ENCODE results near the gene EPB41. TPM values are rescaled to one million over a fixed set of nuclear protein-coding genes. Genes with fewer than 3 reads are reported as not detected.
A peak's percentile ranks its signal among the peaks of the same experiment; 100 is the strongest.

EPB41 gene
- total RNA-seq (10 to 100 TPM; 23.2 to 33.4 (median 27.4) TPM), polyA plus RNA-seq (10 to 100 TPM; 13.2 to 35.1 (median 23.1) TPM)

GRCh38 chr1:28914228-28915030, at the start of gene EPB41:
EPB41 (plus strand) TSS chr1:28914569; CDS start chr1:28987438, 72,869 bp downstream.
- WGBS, 2 donors: 0 to 1% methylated on average over 95 of the region's 95 CpGs
- Histone ChIP-seq H3K4me1 (peaks cover 0 to 15% (median 9%) of the 10 kb centered on the region in 4 donors), H3K27me3 (no peaks in the 10 kb centered on the region), H3K27ac (peak within 1 kb of the TSS; percentile 66 to 78 (median 72)), H3K36me3 (no peaks in the 10 kb centered on the region), H3K9me3 (no peaks in the 10 kb centered on the region), H3K4me3 (peak within 1 kb of the TSS; percentile 40 to 89 (median 63))
- intact Hi-C loops (cut with DNase I): loop anchor here (2.0 to 10.0 kb wide), 2 partner anchors 28 to 210 kb away; partner anchors contain the start of gene TMEM200B
- no peak for TF ChIP-seq POLR2A (IDR thresholded peaks at IDR 0.05)
- TF ChIP-seq, protein P1, sequence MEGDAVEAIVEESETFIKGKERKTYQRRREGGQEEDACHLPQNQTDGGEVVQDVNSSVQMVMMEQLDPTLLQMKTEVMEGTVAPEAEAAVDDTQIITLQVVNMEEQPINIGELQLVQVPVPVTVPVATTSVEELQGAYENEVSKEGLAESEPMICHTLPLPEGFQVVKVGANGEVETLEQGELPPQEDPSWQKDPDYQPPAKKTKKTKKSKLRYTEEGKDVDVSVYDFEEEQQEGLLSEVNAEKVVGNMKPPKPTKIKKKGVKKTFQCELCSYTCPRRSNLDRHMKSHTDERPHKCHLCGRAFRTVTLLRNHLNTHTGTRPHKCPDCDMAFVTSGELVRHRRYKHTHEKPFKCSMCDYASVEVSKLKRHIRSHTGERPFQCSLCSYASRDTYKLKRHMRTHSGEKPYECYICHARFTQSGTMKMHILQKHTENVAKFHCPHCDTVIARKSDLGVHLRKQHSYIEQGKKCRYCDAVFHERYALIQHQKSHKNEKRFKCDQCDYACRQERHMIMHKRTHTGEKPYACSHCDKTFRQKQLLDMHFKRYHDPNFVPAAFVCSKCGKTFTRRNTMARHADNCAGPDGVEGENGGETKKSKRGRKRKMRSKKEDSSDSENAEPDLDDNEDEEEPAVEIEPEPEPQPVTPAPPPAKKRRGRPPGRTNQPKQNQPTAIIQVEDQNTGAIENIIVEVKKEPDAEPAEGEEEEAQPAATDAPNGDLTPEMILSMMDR (IDR thresholded peaks at IDR 0.05): no peak
- peak in 2 of 4 donors; percentile 39 to 72 for TF ChIP-seq POLR2AphosphoS5 (IDR thresholded peaks at IDR 0.05)
- TF ChIP-seq EP300 (IDR thresholded peaks at IDR 0.05): peak in 1 of 4 donors; percentile 18
- peak; percentile 95 for DNase-seq

DNA sequence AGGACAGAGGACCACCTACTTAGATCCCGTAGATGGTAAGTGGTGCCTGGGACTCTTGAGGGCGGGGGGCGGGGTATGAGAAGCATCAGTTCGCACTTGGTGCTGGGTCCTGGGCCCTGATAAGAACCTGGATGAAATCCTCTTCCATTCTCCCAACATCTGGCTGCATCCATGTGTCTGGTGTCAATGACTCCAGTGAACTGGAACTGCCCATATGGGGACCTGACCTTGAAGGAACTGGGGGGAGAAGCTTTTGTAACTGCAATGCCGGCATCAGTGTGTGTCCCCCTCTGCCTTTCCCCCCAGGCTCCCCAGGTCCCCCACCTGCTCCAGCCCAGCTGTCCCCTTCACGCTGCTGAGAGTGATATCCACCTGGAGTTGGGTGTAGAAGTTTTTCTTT, 49.7 kb upstream of the EPB41 start:
- TF ChIP-seq, protein P1 (IDR thresholded peaks at IDR 0.05): no peak
- TF ChIP-seq POLR2AphosphoS5 (IDR thresholded peaks at IDR 0.05) (no peak), EP300 (IDR thresholded peaks at IDR 0.05) (no peak), POLR2A (IDR thresholded peaks at IDR 0.05) (no peak)
- Histone ChIP-seq H3K4me1 (no peaks in the 10 kb centered on the region), H3K27me3 (peaks cover 0 to 6% (median 0%) of the 10 kb centered on the region in 3 donors), H3K36me3 (no peaks in the 10 kb centered on the region), H3K9me3 (no peaks in the 10 kb centered on the region), H3K4me3 (no peak overlapping the region), H3K27ac (no peak overlapping the region)
- 85% methylated on average over 6 of the region's 6 CpGs for WGBS, 2 donors
- DNase-seq: no peak
- intact Hi-C loops (cut with DNase I): no loop called here

DNA sequence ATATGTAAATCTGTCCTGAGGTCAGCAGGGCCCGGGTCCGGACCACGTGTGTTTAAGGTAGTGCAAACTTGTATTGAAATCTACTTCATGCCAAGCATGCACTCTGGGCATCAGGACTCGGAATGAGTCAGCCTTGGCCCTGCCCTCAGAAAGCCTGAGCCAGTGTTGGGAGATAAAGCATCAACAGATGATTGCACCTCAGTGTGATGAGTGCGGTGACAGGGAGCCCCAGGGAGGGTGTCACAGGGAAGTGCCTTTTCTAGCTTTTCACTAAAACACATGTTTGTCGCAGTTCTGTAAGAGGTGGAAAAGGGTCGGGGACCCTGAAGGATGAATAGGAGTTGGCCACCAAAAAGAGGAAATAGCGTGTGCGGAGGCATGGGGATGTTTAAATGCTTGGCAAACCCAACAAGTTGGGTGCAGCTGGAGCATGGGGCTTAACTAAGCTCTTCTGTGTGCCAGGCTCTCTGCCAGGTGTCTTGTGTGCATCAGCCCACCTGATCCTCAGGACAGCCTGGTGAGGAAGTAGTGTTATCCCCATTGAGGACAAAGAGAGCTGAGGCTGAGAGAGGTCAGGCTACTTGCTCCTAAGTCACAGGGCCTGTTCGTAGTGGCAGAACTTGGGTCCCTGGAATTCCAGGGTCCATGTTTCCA, 48.2 kb upstream of the EPB41 start:
- H3K36me3 ChIP-seq: no peaks in the 10 kb centered on the region
- no peak for TF ChIP-seq POLR2AphosphoS5 (IDR thresholded peaks at IDR 0.05)
- TF ChIP-seq, protein P1 (IDR thresholded peaks at IDR 0.05): no peak
- no peaks in the 10 kb centered on the region for H3K9me3 ChIP-seq
- intact Hi-C loops (cut with DNase I): no loop called here
- no peak overlapping the region for H3K27ac ChIP-seq
- H3K4me1 ChIP-seq: no peaks in the 10 kb centered on the region
- H3K27me3 ChIP-seq: peaks cover 0 to 8% (median 0%) of the 10 kb centered on the region in 3 donors
- no peak for DNase-seq
- no peak overlapping the region for H3K4me3 ChIP-seq
- WGBS, 2 donors: 83 to 84% methylated on average over 10 of the region's 10 CpGs

DNA sequence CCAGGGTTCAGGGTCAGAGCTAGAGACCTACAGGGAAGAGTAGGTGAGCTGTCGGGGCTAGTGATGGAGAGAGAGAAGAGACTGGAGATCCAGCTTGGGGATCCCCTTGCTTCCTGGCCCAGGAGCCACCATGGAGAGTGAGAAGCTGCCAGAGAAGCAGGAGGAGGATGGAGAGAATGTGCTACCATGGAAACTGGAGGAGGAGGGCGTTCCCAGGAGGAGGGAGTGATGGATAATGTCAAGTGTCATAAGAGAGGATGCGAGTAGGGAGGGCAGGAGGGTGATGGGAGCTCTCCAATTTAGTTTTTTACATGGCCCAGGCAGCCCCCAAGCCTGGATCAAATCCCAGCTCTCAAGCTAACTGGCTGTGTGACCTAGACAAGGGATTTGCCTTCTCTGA, 46.5 kb upstream of the EPB41 start:
- 76 to 79% methylated on average over 3 of the region's 3 CpGs for WGBS, 2 donors
- intact Hi-C loops (cut with DNase I): no loop called here
- H3K9me3 ChIP-seq: no peaks in the 10 kb centered on the region
- no peak overlapping the region for H3K27ac ChIP-seq
- TF ChIP-seq POLR2A (IDR thresholded peaks at IDR 0.05) (no peak), POLR2AphosphoS5 (IDR thresholded peaks at IDR 0.05) (no peak), EP300 (IDR thresholded peaks at IDR 0.05) (no peak)
- H3K36me3 ChIP-seq: no peaks in the 10 kb centered on the region
- DNase-seq: no peak
- no peak overlapping the region for H3K4me3 ChIP-seq
- H3K4me1 ChIP-seq: no peaks in the 10 kb centered on the region
- H3K27me3 ChIP-seq: peaks cover 0 to 8% (median 0%) of the 10 kb centered on the region in 3 donors

- no peak for DNase-seq
- Histone ChIP-seq H3K27ac (no peak overlapping the region), H3K4me3 (no peak overlapping the region), H3K27me3 (peaks cover 0 to 8% (median 0%) of the 10 kb centered on the region in 3 donors), H3K9me3 (no peaks in the 10 kb centered on the region), H3K4me1 (no peaks in the 10 kb centered on the region), H3K36me3 (no peaks in the 10 kb centered on the region)
- TF ChIP-seq POLR2A (IDR thresholded peaks at IDR 0.05) (no peak), EP300 (IDR thresholded peaks at IDR 0.05) (no peak), POLR2AphosphoS5 (IDR thresholded peaks at IDR 0.05) (no peak)
- TF ChIP-seq, protein P1 (IDR thresholded peaks at IDR 0.05): no peak
- 96 to 97% methylated on average over 5 of the region's 5 CpGs for WGBS, 2 donors
- intact Hi-C loops (cut with DNase I): no loop called here
Observed at GRCh38 chr1:28869952-28870351, 44.4 kb upstream of the EPB41 start.

All from sigmoid colon (tissue), 7 donors.